RCC 7860 (cell line): ENCODE results near the gene ADRB1.

Experiments used
- DNase-seq: peaks from one replicate; pipeline ENCODE4 v3.0.0-alpha.2; 2015; ENCODE audit warnings: low spot score
- FAIRE-seq: peaks from 2 replicates; lab custom pipeline; 2012; peaks lifted over from hg19 to GRCh38; lab: Jason Lieb, UNC

ADRB1 gene

GRCh38 chr10:114083040-114083439 is 39.4 kb downstream of the ADRB1 start:
- DNase-seq = no peak
- FAIRE-seq = no peak

- FAIRE-seq = no peak
Observed at GRCh38 chr10:114084215-114084614, 40.5 kb downstream of the ADRB1 start.

GRCh38 chr10:114087255-114087654 is 43.6 kb downstream of the ADRB1 start:
- FAIRE-seq (no peak), DNase-seq (no peak)

More at GRCh38 chr10:114084215-114084614, 40.5 kb downstream of the ADRB1 start:
- no peak for DNase-seq

DNA sequence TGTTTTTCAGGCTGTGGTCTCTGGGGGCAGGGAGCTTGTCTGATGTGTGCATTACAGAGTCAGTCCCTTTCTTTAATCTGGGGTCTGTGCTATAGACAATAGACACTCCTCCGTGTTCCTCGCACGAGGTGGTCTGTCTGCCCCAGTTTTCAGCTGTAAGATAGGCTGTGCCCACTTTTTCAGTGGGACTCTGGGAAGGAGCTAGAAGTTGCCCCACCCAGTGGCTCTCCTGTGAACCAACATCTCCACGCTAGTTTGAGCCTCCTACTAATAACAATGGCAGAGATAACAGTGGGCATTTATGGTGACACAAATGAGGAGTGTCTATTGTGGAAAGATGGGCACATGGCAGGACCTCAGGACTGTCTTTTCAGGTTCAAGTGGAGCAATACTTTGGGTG is 44.0 kb downstream of the ADRB1 start:
- no peak for DNase-seq
- FAIRE-seq = no peak

GRCh38 chr10:114094795-114095194 is 51.1 kb downstream of the ADRB1 start:
- no peak for FAIRE-seq
- DNase-seq = no peak

- DNase-seq = no peak
- FAIRE-seq = no peak
Observed at GRCh38 chr10:114095559-114096337, 52.1 kb downstream of the ADRB1 start.
